Stromal cell of bone marrow (primary cell): ENCODE results near the gene UBXN10.

ENCODE experiments used
- DNase-seq: peaks from one replicate; pipeline ENCODE4 v3.0.0-alpha.2; 2012; ENCODE audit warnings: low read depth

The UBXN10 gene

GRCh38 chr1:20240012-20240411 lies 54.1 kb downstream of the UBXN10 start:
- no peak for DNase-seq

DNA sequence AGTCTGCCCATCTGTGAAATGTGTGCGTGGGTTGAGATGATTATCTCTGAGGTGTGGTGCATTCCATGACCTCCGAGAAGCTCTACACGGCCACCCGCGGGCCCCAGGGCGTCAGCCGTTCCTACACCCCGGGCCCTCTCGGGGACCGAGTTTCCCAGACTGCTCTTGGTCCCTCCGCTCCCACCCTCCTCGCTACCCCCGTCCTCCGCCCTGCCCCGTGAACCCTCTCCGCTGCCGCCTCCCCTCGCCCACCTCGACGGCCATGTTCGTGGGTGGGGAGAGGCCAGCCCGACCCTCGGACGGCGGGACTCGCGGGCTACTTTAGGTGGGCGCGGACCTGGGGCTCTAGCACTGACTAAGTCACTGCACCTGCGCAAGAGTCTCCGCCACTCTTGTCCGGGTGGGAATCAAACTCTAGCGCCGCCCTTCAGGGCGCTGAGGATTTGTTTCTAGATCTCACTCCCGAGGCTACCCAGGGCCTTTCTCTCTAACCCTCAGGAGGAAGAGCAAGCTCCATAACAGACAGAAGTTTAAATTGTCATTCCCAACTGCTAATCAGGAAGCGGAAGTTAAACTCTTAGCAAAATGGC lies 57.1 kb downstream of the UBXN10 start:
- DNase-seq, result no peak
